GM12892 (cell line): ENCODE results near the gene F11.

Experiments
- POLR2A ChIP-seq: IDR thresholded peaks from 2 replicates; pipeline ENCODE4 v1.6.1; 2011; ENCODE audit warnings: low read depth, low read length, control low read depth
- POLR2AphosphoS5 ChIP-seq: IDR thresholded peaks from 2 replicates; pipeline ENCODE4 v1.6.1; 2011; ENCODE audit warnings: low read depth, low read length, control low read depth
- TAF1 ChIP-seq: IDR thresholded peaks from 2 replicates; pipeline ENCODE4 v1.6.1; 2011; ENCODE audit warnings: low read depth, mild to moderate bottlenecking, control low read depth, low read length, borderline replicate concordance

DNA sequence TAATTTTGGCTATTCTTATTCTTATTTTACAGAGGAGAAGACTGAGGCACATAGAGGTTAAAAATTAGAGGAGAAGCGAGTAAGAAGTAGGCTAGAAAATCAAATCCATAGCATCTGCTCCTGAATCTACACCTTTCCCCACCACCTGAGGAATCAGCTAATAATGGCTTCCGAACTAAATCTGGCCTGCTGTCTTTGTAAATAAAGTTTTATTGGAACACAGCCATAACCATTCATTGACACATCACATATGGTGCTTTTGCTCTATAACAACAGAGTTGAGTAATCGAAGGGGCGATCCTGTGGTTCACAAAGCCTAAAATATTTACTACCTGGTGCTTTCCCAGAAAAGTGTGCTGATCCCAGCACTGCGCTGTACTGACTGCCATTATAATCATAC, 38.2 kb downstream of the F11 start:
- TF ChIP-seq POLR2A (no peak), TAF1 (no peak), POLR2AphosphoS5 (no peak)
